Right lobe of liver (tissue), 4 donors: ENCODE data around the gene SOX12.

ENCODE experiments used
- CTCF ChIP-seq, 4 donors: fragments of 200-600 bp in 3 of 4; fragments of 450-650 bp in 1 of 4; IDR thresholded peaks; one replicate each; pipeline versions ENCODE4 v1.5.1 to v1.8.0; 2016 to 2022; ENCODE audit warnings: antibody characterized with exemption in 4 of 4, mild to moderate bottlenecking in 2 of 4
- POLR2A ChIP-seq: fragments of 450-650 bp; IDR thresholded peaks from one replicate; pipeline ENCODE4 v1.6.1; 2017; ENCODE audit warnings: antibody characterized with exemption, mild to moderate bottlenecking
- donor health status: DM: no; HTN: no; CAD: no.
- donor health status: DM: no; HTN: no; CAD: no.
- donor health status: DM: no; HTN: yes; CAD: no.

GRCh38 chr20:310645-311044, 14.7 kb upstream of the SOX12 start:
- TF ChIP-seq CTCF (IDR thresholded peaks at IDR 0.05), result no peak
- no peak for TF ChIP-seq POLR2A
